GM19025 (cell line): ENCODE measurements around the gene SOWAHA.
"Not testable (repeated sequence)": the region's sequence is repeated elsewhere in the genome, so short reads cannot be mapped to it uniquely, and the experiment has no call there.

Experiments
- ATAC-seq: cut with Tn5 transposase; IDR thresholded peaks from one replicate; pipeline ENCODE4 v1.9.1; 2021; ENCODE audit warnings: mild to moderate bottlenecking, low read depth, moderate library complexity; ENCODE audit not compliant: unreplicated experiment

SOWAHA gene

DNA sequence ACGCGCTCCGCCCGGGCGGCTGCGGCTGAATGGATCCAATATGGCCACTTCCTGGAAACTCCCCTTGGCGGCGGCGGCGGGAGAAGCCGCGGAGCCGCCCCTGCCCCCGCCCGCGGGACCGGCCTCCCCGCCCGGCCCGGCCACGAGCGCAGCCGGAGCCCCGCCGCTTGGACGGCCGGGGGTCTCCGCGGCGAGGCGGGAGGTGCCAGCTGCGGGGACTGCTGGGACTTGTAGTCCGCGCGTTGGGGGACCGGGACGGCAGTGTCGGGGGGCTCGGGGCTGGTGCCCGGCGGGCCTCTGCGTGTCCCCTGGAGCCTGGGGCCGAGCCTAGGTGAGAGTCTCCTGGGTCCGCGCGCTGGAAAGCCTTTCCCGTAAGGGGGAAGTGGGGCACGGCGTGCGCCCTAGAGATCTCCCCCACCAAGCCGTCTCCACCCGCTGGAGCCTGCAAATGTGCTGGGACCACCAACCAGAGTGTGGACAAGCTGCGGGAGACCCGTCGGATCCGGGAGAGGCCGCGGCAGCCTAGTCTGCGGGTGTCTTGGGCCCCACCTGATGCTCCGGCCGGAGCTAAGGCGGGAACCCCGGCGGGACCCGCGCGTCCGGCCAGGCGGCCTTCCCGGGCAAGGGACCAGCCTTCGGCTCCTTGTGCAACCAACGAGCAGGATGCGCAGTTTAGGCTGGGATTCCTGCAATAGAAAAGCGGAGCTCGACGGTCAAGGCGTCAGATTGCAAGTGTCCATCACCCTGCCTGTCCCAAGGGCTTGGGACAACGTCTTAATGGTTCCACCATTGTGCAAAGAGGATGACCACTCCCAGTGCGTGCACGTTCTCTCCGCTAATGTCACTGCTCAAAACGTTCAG lies 35.7 kb upstream of the SOWAHA start, which contains the start of gene SEPTIN8:
Gene SEPTIN8 (minus strand): TSS at position 31 of the 861 bp plus-strand sequence. CDS start 102 bp downstream, outside the sequence.
- peak; percentile 45 for ATAC-seq

- ATAC-seq, result no peak
Observed at GRCh38 chr5:132778129-132778528, 35.0 kb upstream of the SOWAHA start.

GRCh38 chr5:132778856-132779255 lies 34.2 kb upstream of the SOWAHA start:
- no peak for ATAC-seq

DNA sequence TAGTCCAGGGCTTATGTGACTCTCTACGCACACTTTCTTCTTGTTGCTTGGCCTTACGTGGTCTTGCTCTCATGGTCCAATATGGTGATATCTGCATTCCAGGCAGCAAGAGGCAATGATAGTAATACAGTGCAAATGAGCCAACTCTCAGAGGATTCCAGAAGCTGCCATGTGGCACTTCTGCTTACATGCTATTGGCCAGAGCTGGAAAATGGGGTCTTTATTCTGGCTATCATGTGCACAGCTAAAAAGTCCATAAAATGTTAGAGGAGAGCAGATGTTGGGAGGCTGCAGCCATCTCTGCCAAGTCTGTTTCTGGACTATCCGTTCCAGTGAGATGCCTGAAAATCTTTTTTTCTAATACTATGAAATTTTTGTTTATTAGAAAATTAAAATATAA lies 33.1 kb upstream of the SOWAHA start:
- no peak for ATAC-seq

GRCh38 chr5:132780577-132780976 lies 32.5 kb upstream of the SOWAHA start:
- ATAC-seq, result no peak

GRCh38 chr5:132781029-132781428 lies 32.1 kb upstream of the SOWAHA start:
- ATAC-seq, result no peak

GRCh38 chr5:132782101-132782500 lies 31.0 kb upstream of the SOWAHA start:
- ATAC-seq, result no peak

DNA sequence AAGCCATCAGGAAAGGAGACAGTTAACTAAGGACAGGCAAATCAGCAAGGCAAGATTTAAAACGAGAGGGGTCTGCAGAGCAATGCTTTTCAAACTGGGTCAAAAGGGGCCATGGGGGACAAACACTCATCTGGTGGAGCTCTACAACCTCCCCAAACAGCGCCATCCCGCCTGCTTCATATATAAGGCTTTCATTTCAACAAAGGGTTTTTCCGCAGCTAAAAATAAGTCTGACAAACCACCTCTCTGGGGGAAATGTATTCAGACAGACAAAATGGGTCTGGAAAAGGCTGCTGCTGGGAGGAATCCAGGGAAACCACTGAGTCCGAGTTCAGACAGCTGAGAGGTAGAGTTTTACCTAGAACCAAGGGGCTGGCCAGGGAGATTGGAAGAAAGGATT lies 27.7 kb upstream of the SOWAHA start:
- no peak for ATAC-seq

DNA sequence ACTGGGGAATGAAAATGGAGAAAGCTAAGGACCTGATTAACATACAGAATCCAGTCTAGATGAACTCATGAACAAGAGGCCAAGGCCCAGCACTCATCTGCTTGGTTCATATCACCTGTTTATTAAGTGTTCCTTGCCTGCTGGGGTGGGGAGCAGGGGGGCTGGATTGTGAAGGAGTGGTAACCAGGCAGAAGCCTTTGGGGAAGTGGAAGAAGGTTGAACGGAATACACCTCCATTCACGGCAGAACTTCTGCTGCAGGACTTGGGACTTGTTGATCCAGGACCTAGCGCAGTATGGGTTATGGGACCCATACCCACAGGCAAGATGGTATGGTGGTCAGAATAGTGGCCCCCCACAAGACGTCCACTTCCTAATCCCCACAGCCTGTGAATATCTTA lies 27.2 kb upstream of the SOWAHA start:
- no peak for ATAC-seq

GRCh38 chr5:132787076-132787475 lies 26.0 kb upstream of the SOWAHA start:
- no peak for ATAC-seq

GRCh38 chr5:132788508-132788907 lies 24.6 kb upstream of the SOWAHA start:
- no peak for ATAC-seq

GRCh38 chr5:132788990-132789886 lies 23.9 kb upstream of the SOWAHA start:
- ATAC-seq, result no peak

DNA sequence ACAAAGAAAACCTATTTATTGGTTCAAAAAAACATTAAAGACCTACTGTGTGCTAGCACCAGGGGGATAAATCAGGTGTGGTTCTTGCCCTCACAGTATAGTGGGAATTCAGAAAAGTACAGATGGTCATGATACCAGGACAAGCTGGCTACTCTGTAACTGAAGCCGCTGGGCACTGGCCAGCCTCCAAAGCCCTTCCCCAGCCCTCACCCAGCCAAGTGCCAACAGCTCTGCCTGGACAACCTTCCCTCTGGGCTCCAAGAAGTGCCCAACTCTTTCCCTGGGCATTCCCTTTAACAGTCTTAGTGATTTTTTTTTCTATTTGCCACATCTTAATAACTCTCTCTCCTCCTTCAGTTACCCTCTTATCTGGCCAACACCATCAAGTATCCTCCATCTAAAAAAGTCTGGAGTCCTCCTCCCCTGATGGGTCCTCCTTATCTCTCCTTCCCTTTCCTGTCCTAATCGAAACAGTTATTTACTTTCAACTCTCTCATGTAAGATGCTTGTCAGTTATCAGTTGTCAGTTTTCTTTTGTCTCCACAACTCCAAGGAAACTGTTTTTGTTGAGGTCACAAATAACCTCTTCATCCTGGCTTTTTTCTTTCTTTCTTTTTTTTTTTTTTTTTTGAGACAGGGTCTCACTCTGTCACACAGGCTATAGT lies 22.8 kb upstream of the SOWAHA start:
- ATAC-seq, result no peak

GRCh38 chr5:132791026-132791425 lies 22.1 kb upstream of the SOWAHA start:
- ATAC-seq, result no peak

GRCh38 chr5:132797651-132798050 lies 15.5 kb upstream of the SOWAHA start:
- no peak for ATAC-seq

DNA sequence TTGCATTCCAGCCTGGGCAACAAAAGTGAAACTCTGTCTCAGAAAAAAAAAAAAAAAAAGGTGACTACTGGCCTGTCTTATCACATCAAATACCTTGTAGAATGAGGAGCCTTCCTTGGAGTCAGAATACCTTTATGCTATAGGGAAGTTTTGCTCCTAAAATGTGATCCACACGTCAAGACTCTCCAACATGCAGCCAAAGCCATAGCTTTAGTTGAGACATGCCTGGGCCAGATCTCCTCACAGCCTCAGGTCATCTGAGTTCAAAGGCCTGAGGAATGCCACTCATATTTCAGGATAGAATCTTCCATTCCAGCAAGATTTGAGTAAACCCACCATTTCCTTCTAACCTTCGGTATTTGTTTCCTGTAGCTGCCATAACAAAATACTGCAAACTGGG lies 13.7 kb upstream of the SOWAHA start:
- ATAC-seq, result no peak

GRCh38 chr5:132800545-132800944 lies 12.6 kb upstream of the SOWAHA start:
- ATAC-seq, result no peak

- ATAC-seq, result no peak
Observed at GRCh38 chr5:132802044-132802684, 10.9 kb upstream of the SOWAHA start.

DNA sequence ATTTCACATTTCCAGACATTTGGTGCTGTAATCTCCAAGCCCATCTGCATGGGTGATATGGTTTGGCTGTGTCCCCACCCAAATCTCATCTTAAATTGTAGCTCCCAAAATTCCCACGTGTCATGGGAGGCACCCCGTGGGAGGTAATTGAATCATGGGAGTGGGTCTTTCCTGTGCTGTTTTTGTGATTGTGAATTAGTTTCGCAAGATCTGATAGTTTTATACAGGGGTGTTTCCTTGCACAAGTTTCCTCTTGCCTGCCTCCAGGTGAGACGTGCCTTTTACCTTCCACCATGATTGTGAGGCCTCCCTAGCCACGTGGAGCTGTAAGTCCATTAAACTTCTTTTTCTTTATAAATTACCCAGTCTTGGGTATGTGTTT lies 10.4 kb upstream of the SOWAHA start:
- ATAC-seq, result not testable (repeated sequence)

DNA sequence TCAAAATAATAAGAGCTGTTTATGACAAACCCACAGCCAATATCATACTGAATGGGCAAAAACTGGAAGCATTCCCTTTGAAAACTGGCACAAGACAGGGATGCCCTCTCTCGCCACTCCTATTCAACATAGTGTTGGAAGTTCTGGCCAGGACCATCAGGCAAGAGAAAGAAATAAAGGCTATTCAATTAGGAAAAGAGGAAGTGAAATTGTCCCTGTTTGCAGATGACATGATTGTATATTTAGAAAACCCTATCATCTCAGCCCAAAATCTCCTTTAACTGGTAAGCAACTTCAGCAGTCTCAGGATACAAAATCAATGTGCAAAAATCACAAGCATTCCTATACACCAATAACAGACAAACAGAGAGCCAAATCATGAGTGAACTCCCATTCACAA lies 8.9 kb upstream of the SOWAHA start:
- ATAC-seq, result not testable (repeated sequence)
